ENCODE data around the gene FGF4.

GRCh38 chr11:69734367-69734766, 40.8 kb downstream of the FGF4 start:
- TF ChIP-seq CTCF (IDR thresholded peaks at IDR 0.05; ENCODE audit: extremely low read depth in 1 of 2, insufficient read depth in 1 of 2, low read depth in 1 of 2, low read length in 2 of 2) (no peak), POLR2AphosphoS5 (IDR thresholded peaks at IDR 0.05; ENCODE audit: insufficient read depth, low read depth, low read length) (no peak), POLR2A (IDR thresholded peaks at IDR 0.05; ENCODE audit: low read depth, low read length) (no peak), EZH2 (IDR thresholded peaks at IDR 0.05; ENCODE audit: borderline replicate concordance, low read depth, low read length, severe bottlenecking) (no peak), FOS (IDR thresholded peaks at IDR 0.05; ENCODE audit: borderline replicate concordance, insufficient read depth, low read length) (no peak), JUN (IDR thresholded peaks at IDR 0.05; ENCODE audit: borderline replicate concordance, insufficient read depth, insufficient read length, low read depth) (no peak), GATA2 (IDR thresholded peaks at IDR 0.05; ENCODE audit: insufficient read depth, insufficient read length, low read depth, low read length) (no peak), MYC (IDR thresholded peaks at IDR 0.05; ENCODE audit: low read depth, low read length) (no peak)
- TF ChIP-seq, protein P1, sequence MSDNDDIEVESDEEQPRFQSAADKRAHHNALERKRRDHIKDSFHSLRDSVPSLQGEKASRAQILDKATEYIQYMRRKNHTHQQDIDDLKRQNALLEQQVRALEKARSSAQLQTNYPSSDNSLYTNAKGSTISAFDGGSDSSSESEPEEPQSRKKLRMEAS (IDR thresholded peaks at IDR 0.05; ENCODE audit: insufficient read depth, insufficient read length), result no peak

All from endothelial cell of umbilical vein (primary cell).